Measurements from ENCODE around the gene LY6G5C. TPM values are rescaled to one million over a fixed set of nuclear protein-coding genes. Genes with fewer than 3 reads are reported as not detected.

LY6G5C gene
- total and polyA plus RNA-seq, 2 of the 13 experiments (the other 11 are each of a cell fraction or from before 2014, with no cell fraction given) = 0.33 to 0.55 TPM

- 0 out of 2 replicates have a peak, but pooled peaks have one; percentile 25 for TF ChIP-seq HOMEZ (CRISPR knock-in tag; IDR thresholded peaks at IDR 0.05; ENCODE audit: low read depth)
- peak; percentile 88; the same call in 1 of the 2 replicates for TF ChIP-seq ZNF878 (CRISPR knock-in tag; IDR thresholded peaks at IDR 0.05)
- no peak for TF ChIP-seq ZBTB1 (CRISPR knock-in tag; IDR thresholded peaks at IDR 0.05; ENCODE audit: borderline replicate concordance)
- TF ChIP-seq BCL3 (CRISPR knock-in tag; IDR thresholded peaks at IDR 0.05) = no peak; the same call in 1 of the 2 replicates
- no peak for TF ChIP-seq TERF1 (CRISPR knock-in tag; IDR thresholded peaks at IDR 0.05)
- no peak for TF ChIP-seq NR3C1 (CRISPR knock-in tag; IDR thresholded peaks at IDR 0.05)
- no peak; the same call in 1 of the 2 replicates for TF ChIP-seq HES4 (CRISPR knock-in tag; IDR thresholded peaks at IDR 0.05; ENCODE audit: borderline replicate concordance)
- TF ChIP-seq SAP130 (CRISPR knock-in tag; IDR thresholded peaks at IDR 0.05; ENCODE audit: low read depth) = peak; percentile 86
- TF ChIP-seq HNRNPUL1 (IDR thresholded peaks at IDR 0.05; ENCODE audit: low read depth, low read length) = no peak
- no peak; the same call in 1 of the 2 replicates for TF ChIP-seq ZNF337 (CRISPR knock-in tag; IDR thresholded peaks at IDR 0.05; ENCODE audit: borderline replicate concordance, low read depth)
- no peak for TF ChIP-seq CSRNP2 (CRISPR knock-in tag; conservative IDR thresholded peaks at IDR 0.05; ENCODE audit: low read depth)
- peak; percentile 31; the same call in 1 of the 2 replicates for TF ChIP-seq NFYB (CRISPR knock-in tag; IDR thresholded peaks at IDR 0.05)
- TF ChIP-seq SAFB2 (CRISPR knock-in tag; IDR thresholded peaks at IDR 0.05; ENCODE audit: borderline replicate concordance, low read depth) = peak; percentile 72
- no peak for TF ChIP-seq GLMP (CRISPR knock-in tag; IDR thresholded peaks at IDR 0.05; ENCODE audit: borderline replicate concordance)
- peak; percentile 50; the same call in 1 of the 2 replicates for TF ChIP-seq DNMT1 (CRISPR knock-in tag; IDR thresholded peaks at IDR 0.05)
- no peak for TF ChIP-seq ZNF367 (CRISPR knock-in tag; IDR thresholded peaks at IDR 0.05; ENCODE audit: borderline replicate concordance)
These were observed 15.9 kb downstream of the LY6G5C start, which contains the start of gene GPANK1 (continued) for GRCh38 chr6:31664790-31665500.
